GM23338 (cell line): Measurements from ENCODE around the gene AQP12B. TPM values are rescaled to one million over a fixed set of nuclear protein-coding genes. Genes with fewer than 3 reads are reported as not detected.

Experiments used
- ATAC-seq: fragments of 200-7000 bp; cut with Tn5 transposase; 3 replicates; pipeline ENCODE4 v1.9.1; 2020
- DNase-seq: peaks from one replicate; pipeline ENCODE4 v3.0.0-alpha.2; 2015; ENCODE audit warnings: low spot score
- H2AFZ ChIP-seq: fragments of 200-600 bp; sonication (generic); 2 replicates; pipeline ENCODE4 v1.8.0; 2016; ENCODE audit warnings: antibody characterized with exemption, mild to moderate bottlenecking, moderate library complexity
- H3F3A ChIP-seq: fragments of 200-600 bp; sonication (generic); replicated peaks from 2 replicates; pipeline ENCODE4 v1.8.0; 2017; ENCODE audit warnings: antibody characterized with exemption, mixed run types, low read depth
- H3K27ac ChIP-seq: fragments of 200-600 bp; sonication (generic); 2 replicates; pipeline ENCODE4 v1.6.1; 2016; ENCODE audit warnings: low read depth
- H3K27me3 ChIP-seq: fragments of 200-600 bp; sonication (generic); 2 replicates; pipeline ENCODE4 v1.8.0; 2016; ENCODE audit warnings: mild to moderate bottlenecking, mixed run types, moderate library complexity; ENCODE audit not compliant: insufficient read depth
- H3K36me3 ChIP-seq: fragments of 200-600 bp; sonication (generic); 2 replicates; pipeline ENCODE4 v1.8.0; 2016; ENCODE audit warnings: mild to moderate bottlenecking; ENCODE audit not compliant: insufficient read depth
- H3K4me1 ChIP-seq: fragments of 200-600 bp; sonication (generic); 2 replicates; pipeline ENCODE4 v1.8.0; 2016; ENCODE audit warnings: mild to moderate bottlenecking, moderate library complexity; ENCODE audit not compliant: insufficient read depth
- H3K4me2 ChIP-seq: fragments of 200-600 bp; sonication (generic); 2 replicates; pipeline ENCODE4 v1.7.1; 2017; ENCODE audit warnings: mixed run types
- H3K4me3 ChIP-seq: fragments of 200-600 bp; sonication (generic); 2 replicates; pipeline ENCODE4 v1.6.1; 2016; ENCODE audit warnings: mixed run types
- H3K79me2 ChIP-seq: fragments of 200-600 bp; sonication (generic); replicated peaks from 2 replicates; pipeline ENCODE4 v1.8.0; 2017; ENCODE audit warnings: mild to moderate bottlenecking; ENCODE audit not compliant: insufficient read depth
- H3K9me2 ChIP-seq: fragments of 200-600 bp; sonication (generic); 2 replicates; pipeline ENCODE4 v1.8.0; 2017; ENCODE audit not compliant: insufficient read depth
- H4K20me1 ChIP-seq: fragments of 200-600 bp; sonication (generic); replicated peaks from 2 replicates; pipeline ENCODE4 v1.8.0; 2017; ENCODE audit warnings: mild to moderate bottlenecking; ENCODE audit not compliant: insufficient read depth
- H3K27ac Mint-ChIP-seq: 2 replicates; pipeline ENCODE4 v1.8.0; 2020; ENCODE audit warnings: inconsistent platforms, mild to moderate bottlenecking, moderate library complexity, mixed read lengths
- H3K27me3 Mint-ChIP-seq: 3 replicates; pipeline ENCODE4 v1.8.0; 2022; ENCODE audit warnings: low read depth, mild to moderate bottlenecking, moderate library complexity, mixed read lengths, inconsistent platforms; ENCODE audit not compliant: insufficient read depth, poor library complexity
- H3K36me3 Mint-ChIP-seq: 3 replicates; pipeline ENCODE4 v1.8.0; 2021; ENCODE audit warnings: low read depth, mild to moderate bottlenecking, inconsistent platforms, moderate library complexity, mixed read lengths
- H3K4me1 Mint-ChIP-seq: 3 replicates; pipeline ENCODE4 v1.8.0; 2020; ENCODE audit warnings: mild to moderate bottlenecking, inconsistent platforms, mixed read lengths
- H3K4me3 Mint-ChIP-seq: 3 replicates; pipeline ENCODE4 v1.8.0; 2021; ENCODE audit warnings: moderate library complexity, mild to moderate bottlenecking, inconsistent platforms, mixed read lengths
- H3K9me3 Mint-ChIP-seq: 3 replicates; pipeline ENCODE4 v1.8.0; 2020; ENCODE audit warnings: moderate library complexity, mild to moderate bottlenecking, inconsistent platforms, mixed read lengths
- EZH2 ChIP-seq: fragments of 200-600 bp; sonication (generic); IDR thresholded peaks from one replicate; pipeline ENCODE4 v1.8.0; 2017; ENCODE audit warnings: antibody characterized with exemption, mild to moderate bottlenecking, low read depth; ENCODE audit not compliant: unreplicated experiment
- JUNB ChIP-seq: IDR thresholded peaks from one replicate; pipeline ENCODE4 v1.6.1; 2016; ENCODE audit warnings: antibody characterized with exemption; ENCODE audit not compliant: unreplicated experiment
- NANOG ChIP-seq: IDR thresholded peaks from 2 replicates; pipeline ENCODE4 v1.6.1; 2016; ENCODE audit warnings: antibody characterized with exemption, borderline replicate concordance
- POLR2AphosphoS5 ChIP-seq: IDR thresholded peaks from 2 replicates; pipeline ENCODE4 v1.6.1; 2016; ENCODE audit warnings: antibody characterized with exemption, low read depth
- ZNF114 ChIP-seq: fragments of 250-450 bp; sonication (Bioruptor Pico); IDR thresholded peaks from 2 replicates; pipeline ENCODE4 v1.5.0; 2020; ENCODE audit warnings: mild to moderate bottlenecking, moderate library complexity
- ZNF331 ChIP-seq: fragments of 250-450 bp; sonication (Bioruptor Pico); IDR thresholded peaks from 2 replicates; pipeline ENCODE4 v1.5.0; 2020; ENCODE audit warnings: low read depth, mild to moderate bottlenecking, moderate library complexity
- ZNF462 ChIP-seq: fragments of 250-450 bp; sonication (Bioruptor Pico); IDR thresholded peaks from 2 replicates; pipeline ENCODE4 v1.5.0; 2020; ENCODE audit warnings: mild to moderate bottlenecking, moderate library complexity
- polyA plus RNA-seq: library from polyadenylated mRNA; unstranded; fragments of >200 nt; fragmentation: Nextera tagmentation; extraction: Ambion mirVana; gene quantifications from 2 replicates; pipeline ENCODE4 v1.2.1, GENCODE V29; 2016
- total RNA-seq: library from RNA; depleted of rRNA; stranded (reverse); fragments of >200 nt; shearing (Covaris generic); gene quantifications from 2 replicates; pipeline ENCODE4 v1.2.3, GENCODE V29; 2014

Gene AQP12B
- total and polyA plus RNA-seq, 2 experiments from 2014 or later = not detected

- TF ChIP-seq POLR2AphosphoS5 (no peak), JUNB (no peak), EZH2 (no peak), ZNF114 (CRISPR knock-in tag) (no peak), ZNF331 (no peak), ZNF462 (no peak), NANOG (no peak)
- Histone ChIP-seq H3K4me1 (no peaks in the 10 kb centered on the region), H3K36me3 (no peaks in the 10 kb centered on the region), H3K79me2 (no peaks in the 10 kb centered on the region), H3K27ac (no peak overlapping the region), H2AFZ (no peak overlapping the region), H3K4me2 (no peak overlapping the region), H3K9me2 (no peaks in the 10 kb centered on the region), H3K27me3 (no peaks in the 10 kb centered on the region), H3F3A (no peaks in the 10 kb centered on the region), H4K20me1 (no peaks in the 10 kb centered on the region), H3K4me3 (no peak overlapping the region)
- DNase-seq = no peak
- H3K9me3 Mint-ChIP-seq = peaks cover 46% of the 10 kb centered on the region
- no peaks in the 10 kb centered on the region for H3K4me1 Mint-ChIP-seq
- peaks cover 11% of the 10 kb centered on the region for H3K36me3 Mint-ChIP-seq
- H3K4me3 Mint-ChIP-seq = no peak overlapping the region
- no peak overlapping the region for H3K27ac Mint-ChIP-seq
- ATAC-seq = no peak
- peaks cover 8% of the 10 kb centered on the region for H3K27me3 Mint-ChIP-seq
Observed at GRCh38 chr2:240637116-240637900, 45.4 kb downstream of the AQP12B start.
